UCSD-AML1 (cell line): ENCODE results near the gene ITGAL.
A peak's percentile ranks its signal among the peaks of the same experiment; 100 is the strongest.
"Not testable (repeated sequence)": the region's sequence is repeated elsewhere in the genome, so short reads cannot be mapped to it uniquely, and the experiment has no call there.

Source experiments
- DNase-seq: peaks from one replicate; lab custom pipeline; 2025; ENCODE audit not compliant: unreplicated experiment; lab: John Stamatoyannopoulos, UW

Gene ITGAL

GRCh38 chr16:30457743-30458560, 14.6 kb upstream of the ITGAL start:
- DNase-seq, result no peak

- peak; percentile 81 for DNase-seq
Observed at GRCh38 chr16:30458561-30459394, 13.8 kb upstream of the ITGAL start.

- DNase-seq, result no peak
Observed at GRCh38 chr16:30459456-30459855, 13.1 kb upstream of the ITGAL start.

- DNase-seq, result not testable (repeated sequence)
Observed at GRCh38 chr16:30461426-30461825, 11.1 kb upstream of the ITGAL start.

GRCh38 chr16:30464078-30464477, 8.5 kb upstream of the ITGAL start:
- DNase-seq, result no peak

- DNase-seq, result no peak
Observed at GRCh38 chr16:30470170-30470512, 2.4 kb upstream of the ITGAL start.

- DNase-seq, result no peak
Observed at GRCh38 chr16:30470632-30470995, 1.9 kb upstream of the ITGAL start.

GRCh38 chr16:30473231-30474073, 910 bp downstream of the ITGAL start:
- DNase-seq, result no peak

- no peak for DNase-seq
Observed at GRCh38 chr16:30474074-30474452, 1.5 kb downstream of the ITGAL start.

- DNase-seq, result no peak
Observed at GRCh38 chr16:30474684-30475083, 2.1 kb downstream of the ITGAL start.

GRCh38 chr16:30476991-30477390, 4.4 kb downstream of the ITGAL start:
- no peak for DNase-seq

- DNase-seq, result not testable (repeated sequence)
Observed at GRCh38 chr16:30477773-30478172, 5.2 kb downstream of the ITGAL start.

- DNase-seq, result no peak
Observed at GRCh38 chr16:30478766-30479478, 6.4 kb downstream of the ITGAL start.

- no peak for DNase-seq
Observed at GRCh38 chr16:30481381-30481780, 8.8 kb downstream of the ITGAL start.

- no peak for DNase-seq
Observed at GRCh38 chr16:30482366-30482765, 9.8 kb downstream of the ITGAL start.

GRCh38 chr16:30484887-30485286, 12.3 kb downstream of the ITGAL start:
- no peak for DNase-seq

GRCh38 chr16:30485818-30486436, 13.4 kb downstream of the ITGAL start:
- DNase-seq, result no peak

GRCh38 chr16:30488764-30489605, 16.4 kb downstream of the ITGAL start:
- DNase-seq, result no peak

- DNase-seq, result no peak
Observed at GRCh38 chr16:30490210-30490609, 17.7 kb downstream of the ITGAL start.
